Measurements from ENCODE around the gene PRDM1. TPM values are rescaled to one million over a fixed set of nuclear protein-coding genes. Genes with fewer than 3 reads are reported as not detected.

Gene PRDM1
- total and polyA plus RNA-seq, 2 donors = 1.8 to 4.0 TPM

DNA sequence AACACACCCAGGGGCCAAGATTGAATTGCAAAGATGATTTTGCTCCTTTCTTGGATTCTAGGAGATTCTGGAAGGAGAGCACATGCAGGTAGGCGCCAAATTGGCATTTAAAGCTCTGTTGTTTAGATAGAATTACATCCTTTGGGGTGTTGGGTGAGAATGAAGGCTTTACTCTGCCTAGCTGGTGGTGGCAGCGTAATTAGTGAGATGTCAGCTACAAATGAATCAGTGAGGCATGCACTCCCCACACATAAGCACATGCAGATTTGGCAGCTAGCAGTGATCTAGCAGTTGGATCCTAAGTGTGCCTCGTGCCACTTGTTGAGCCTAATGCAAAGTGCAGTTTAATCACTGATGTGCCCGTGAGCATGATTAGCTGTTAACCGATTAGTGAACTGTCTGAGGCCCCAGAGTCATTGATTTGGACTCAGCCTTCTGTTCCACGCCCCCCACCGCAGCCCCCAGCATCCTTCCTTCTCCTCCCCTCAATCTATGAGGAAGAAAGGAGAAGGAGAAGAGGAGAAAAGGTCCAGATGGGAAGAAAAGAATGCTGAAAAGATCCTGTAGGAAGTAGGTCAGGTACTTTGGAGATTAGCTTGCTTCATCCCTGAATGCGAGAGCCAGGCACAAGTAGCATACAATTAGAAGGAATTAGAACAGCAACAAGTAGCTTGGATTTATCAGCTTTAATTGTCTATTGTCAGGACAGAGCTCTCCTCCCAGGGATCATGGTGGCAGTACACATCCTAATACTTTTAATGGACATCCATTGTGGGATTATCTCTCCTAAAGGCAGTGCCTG, 6.0 kb upstream of the PRDM1 start:
- DNase-seq (ENCODE audit: low read depth in 6 of 9, low spot score in 9 of 9) = no peak
- no peak overlapping the region for H3K4me3 ChIP-seq (ENCODE audit: low read length in 2 of 2)

GRCh38 chr6:106080763-106081095, 5.4 kb upstream of the PRDM1 start:
- Histone ChIP-seq H3K36me3 (ENCODE audit: control insufficient read depth in 2 of 2, insufficient read depth in 2 of 2, low read length in 1 of 2) (no peaks in the 10 kb centered on the region), H3K27ac (ENCODE audit: low read depth in 1 of 2, low read length in 1 of 2) (no peak overlapping the region), H3K9me3 (ENCODE audit: control insufficient read depth in 2 of 2, insufficient read depth in 1 of 2, low read length in 1 of 2) (no peaks in the 10 kb centered on the region), H3K4me1 (ENCODE audit: control insufficient read depth in 2 of 2, insufficient read depth in 2 of 2, low read length in 2 of 2) (peaks cover 5 to 17% of the 10 kb centered on the region in 2 donors), H3K27me3 (ENCODE audit: control insufficient read depth in 2 of 2, insufficient read depth in 1 of 2, low read length in 1 of 2) (peaks cover 8 to 18% of the 10 kb centered on the region in 2 donors), H3K4me3 (ENCODE audit: low read length in 2 of 2) (no peak overlapping the region)
- 92% methylated on average over 3 of the region's 3 CpGs for WGBS
- no peak for DNase-seq (ENCODE audit: low read depth in 6 of 9, low spot score in 9 of 9)

More for the DNA sequence above, 6.0 kb upstream of the PRDM1 start:
- Histone ChIP-seq H3K27ac (ENCODE audit: low read depth in 1 of 2, low read length in 1 of 2) (no peak overlapping the region), H3K9me3 (ENCODE audit: control insufficient read depth in 2 of 2, insufficient read depth in 1 of 2, low read length in 1 of 2) (no peaks in the 10 kb centered on the region), H3K36me3 (ENCODE audit: control insufficient read depth in 2 of 2, insufficient read depth in 2 of 2, low read length in 1 of 2) (no peaks in the 10 kb centered on the region), H3K4me1 (ENCODE audit: control insufficient read depth in 2 of 2, insufficient read depth in 2 of 2, low read length in 2 of 2) (peaks cover 4 to 13% of the 10 kb centered on the region in 2 donors), H3K27me3 (ENCODE audit: control insufficient read depth in 2 of 2, insufficient read depth in 1 of 2, low read length in 1 of 2) (peaks cover 4 to 12% of the 10 kb centered on the region in 2 donors)
- WGBS = 96% methylated on average over 8 of the region's 8 CpGs

- WGBS = 83% methylated on average over 4 of the region's 4 CpGs
- H3K9me3 ChIP-seq (ENCODE audit: control insufficient read depth in 2 of 2, insufficient read depth in 1 of 2, low read length in 1 of 2) = no peaks in the 10 kb centered on the region
- H3K27ac ChIP-seq (ENCODE audit: low read depth in 1 of 2, low read length in 1 of 2) = no peak overlapping the region
- peaks cover 12 to 24% of the 10 kb centered on the region in 2 donors for H3K4me1 ChIP-seq (ENCODE audit: control insufficient read depth in 2 of 2, insufficient read depth in 2 of 2, low read length in 2 of 2)
- H3K36me3 ChIP-seq (ENCODE audit: control insufficient read depth in 2 of 2, insufficient read depth in 2 of 2, low read length in 1 of 2) = no peaks in the 10 kb centered on the region
- H3K4me3 ChIP-seq (ENCODE audit: low read length in 2 of 2) = no peak overlapping the region
- no peak for DNase-seq (ENCODE audit: low read depth in 6 of 9, low spot score in 9 of 9)
- peaks cover 16 to 28% of the 10 kb centered on the region in 2 donors for H3K27me3 ChIP-seq (ENCODE audit: control insufficient read depth in 2 of 2, insufficient read depth in 1 of 2, low read length in 1 of 2)
Measured at GRCh38 chr6:106081715-106082114, 4.4 kb upstream of the PRDM1 start.

DNA sequence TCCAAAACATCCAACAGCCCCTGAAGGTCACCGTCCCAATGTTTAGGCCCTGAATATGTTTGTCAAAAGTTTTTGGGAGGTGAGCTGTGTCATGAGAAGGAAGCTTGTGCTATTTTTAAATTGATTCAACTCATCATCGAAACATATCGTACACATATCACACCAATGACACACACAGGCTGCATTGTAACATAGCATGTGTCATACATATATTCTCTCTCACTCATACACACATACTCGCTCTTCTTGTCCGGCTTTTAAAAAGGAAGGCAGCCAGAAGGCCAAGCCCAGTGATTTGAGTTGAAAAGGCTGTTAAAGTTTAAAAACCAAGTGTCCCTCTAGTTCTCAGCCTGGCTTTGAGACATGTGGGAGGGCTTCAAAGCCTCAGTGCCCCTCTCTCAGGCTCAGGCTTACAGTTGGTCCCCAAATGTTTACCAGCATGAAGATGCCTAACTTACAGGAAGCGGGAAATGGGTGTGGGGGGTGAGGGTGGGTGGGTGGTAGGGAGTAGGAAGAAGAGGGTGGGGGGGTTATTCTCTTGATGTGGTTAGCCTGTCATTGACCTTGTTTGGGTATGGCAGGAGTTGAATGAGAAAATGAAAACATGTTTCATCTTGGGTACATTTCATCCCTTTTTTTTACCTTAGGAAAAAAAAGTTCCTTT, 3.3 kb upstream of the PRDM1 start:
- Histone ChIP-seq H3K4me1 (ENCODE audit: control insufficient read depth in 2 of 2, insufficient read depth in 2 of 2, low read length in 2 of 2) (peaks cover 12 to 28% of the 10 kb centered on the region in 2 donors), H3K9me3 (ENCODE audit: control insufficient read depth in 2 of 2, insufficient read depth in 1 of 2, low read length in 1 of 2) (no peaks in the 10 kb centered on the region), H3K27ac (ENCODE audit: low read depth in 1 of 2, low read length in 1 of 2) (no peak overlapping the region), H3K27me3 (ENCODE audit: control insufficient read depth in 2 of 2, insufficient read depth in 1 of 2, low read length in 1 of 2) (peaks cover 27 to 39% of the 10 kb centered on the region in 2 donors), H3K36me3 (ENCODE audit: control insufficient read depth in 2 of 2, insufficient read depth in 2 of 2, low read length in 1 of 2) (no peaks in the 10 kb centered on the region), H3K4me3 (ENCODE audit: low read length in 2 of 2) (no peak overlapping the region)
- peak in 1 of 9 donors; percentile 43 for DNase-seq (ENCODE audit: low read depth in 6 of 9, low spot score in 9 of 9)
- 80% methylated on average over 6 of the region's 6 CpGs for WGBS

GRCh38 chr6:106083618-106084017, 2.5 kb upstream of the PRDM1 start:
- Histone ChIP-seq H3K36me3 (ENCODE audit: control insufficient read depth in 2 of 2, insufficient read depth in 2 of 2, low read length in 1 of 2) (no peaks in the 10 kb centered on the region), H3K4me1 (ENCODE audit: control insufficient read depth in 2 of 2, insufficient read depth in 2 of 2, low read length in 2 of 2) (peaks cover 12 to 28% of the 10 kb centered on the region in 2 donors), H3K9me3 (ENCODE audit: control insufficient read depth in 2 of 2, insufficient read depth in 1 of 2, low read length in 1 of 2) (no peaks in the 10 kb centered on the region), H3K4me3 (ENCODE audit: low read length in 2 of 2) (no peak overlapping the region), H3K27me3 (ENCODE audit: control insufficient read depth in 2 of 2, insufficient read depth in 1 of 2, low read length in 1 of 2) (peaks cover 34 to 47% of the 10 kb centered on the region in 2 donors), H3K27ac (ENCODE audit: low read depth in 1 of 2, low read length in 1 of 2) (no peak overlapping the region)
- no peak for DNase-seq (ENCODE audit: low read depth in 6 of 9, low spot score in 9 of 9)
- 92% methylated on average over 2 of the region's 2 CpGs for WGBS

- DNase-seq (ENCODE audit: low read depth in 6 of 9, low spot score in 9 of 9) = peak in 1 of 9 donors; percentile 35
- WGBS = 75% methylated on average over 5 of the region's 5 CpGs
- Histone ChIP-seq H3K4me3 (ENCODE audit: low read length in 2 of 2) (no peak overlapping the region), H3K9me3 (ENCODE audit: control insufficient read depth in 2 of 2, insufficient read depth in 1 of 2, low read length in 1 of 2) (no peaks in the 10 kb centered on the region), H3K27me3 (ENCODE audit: control insufficient read depth in 2 of 2, insufficient read depth in 1 of 2, low read length in 1 of 2) (peaks cover 40 to 54% of the 10 kb centered on the region in 2 donors), H3K4me1 (ENCODE audit: control insufficient read depth in 2 of 2, insufficient read depth in 2 of 2, low read length in 2 of 2) (peaks cover 12 to 28% of the 10 kb centered on the region in 2 donors), H3K36me3 (ENCODE audit: control insufficient read depth in 2 of 2, insufficient read depth in 2 of 2, low read length in 1 of 2) (no peaks in the 10 kb centered on the region), H3K27ac (ENCODE audit: low read depth in 1 of 2, low read length in 1 of 2) (no peak overlapping the region)
Measured at GRCh38 chr6:106084106-106084988, 1.8 kb upstream of the PRDM1 start.

GRCh38 chr6:106084989-106085691, 996 bp upstream of the PRDM1 start:
- no peak overlapping the region for H3K4me3 ChIP-seq (ENCODE audit: low read length in 2 of 2)
- DNase-seq (ENCODE audit: low read depth in 6 of 9, low spot score in 9 of 9) = no peak
- no peak overlapping the region for H3K27ac ChIP-seq (ENCODE audit: low read depth in 1 of 2, low read length in 1 of 2)
- 78% methylated on average over 7 of the region's 7 CpGs for WGBS
- no peaks in the 10 kb centered on the region for H3K9me3 ChIP-seq (ENCODE audit: control insufficient read depth in 2 of 2, insufficient read depth in 1 of 2, low read length in 1 of 2)
- H3K36me3 ChIP-seq (ENCODE audit: control insufficient read depth in 2 of 2, insufficient read depth in 2 of 2, low read length in 1 of 2) = no peaks in the 10 kb centered on the region
- H3K4me1 ChIP-seq (ENCODE audit: control insufficient read depth in 2 of 2, insufficient read depth in 2 of 2, low read length in 2 of 2) = peaks cover 12 to 28% of the 10 kb centered on the region in 2 donors
- H3K27me3 ChIP-seq (ENCODE audit: control insufficient read depth in 2 of 2, insufficient read depth in 1 of 2, low read length in 1 of 2) = peaks cover 45 to 59% of the 10 kb centered on the region in 2 donors

GRCh38 chr6:106085692-106085983, 498 bp upstream of the PRDM1 start:
- Histone ChIP-seq H3K4me3 (ENCODE audit: low read length in 2 of 2) (peak overlapping the region in 1 of 2 donors; percentile 35), H3K9me3 (ENCODE audit: control insufficient read depth in 2 of 2, insufficient read depth in 1 of 2, low read length in 1 of 2) (no peaks in the 10 kb centered on the region), H3K27me3 (ENCODE audit: control insufficient read depth in 2 of 2, insufficient read depth in 1 of 2, low read length in 1 of 2) (peaks cover 46 to 62% of the 10 kb centered on the region in 2 donors), H3K27ac (ENCODE audit: low read depth in 1 of 2, low read length in 1 of 2) (no peak overlapping the region), H3K4me1 (ENCODE audit: control insufficient read depth in 2 of 2, insufficient read depth in 2 of 2, low read length in 2 of 2) (peaks cover 12 to 28% of the 10 kb centered on the region in 2 donors), H3K36me3 (ENCODE audit: control insufficient read depth in 2 of 2, insufficient read depth in 2 of 2, low read length in 1 of 2) (no peaks in the 10 kb centered on the region)
- 7% methylated on average over 6 of the region's 6 CpGs for WGBS
- DNase-seq (ENCODE audit: low read depth in 6 of 9, low spot score in 9 of 9) = no peak

Measured in thymus (tissue), 11 donors.